Measurements from ENCODE around the gene DHRS3.
"Not testable (repeated sequence)": the region's sequence is repeated elsewhere in the genome, so short reads cannot be mapped to it uniquely, and the experiment has no call there.

Gene DHRS3, protein sequence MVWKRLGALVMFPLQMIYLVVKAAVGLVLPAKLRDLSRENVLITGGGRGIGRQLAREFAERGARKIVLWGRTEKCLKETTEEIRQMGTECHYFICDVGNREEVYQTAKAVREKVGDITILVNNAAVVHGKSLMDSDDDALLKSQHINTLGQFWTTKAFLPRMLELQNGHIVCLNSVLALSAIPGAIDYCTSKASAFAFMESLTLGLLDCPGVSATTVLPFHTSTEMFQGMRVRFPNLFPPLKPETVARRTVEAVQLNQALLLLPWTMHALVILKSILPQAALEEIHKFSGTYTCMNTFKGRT

GRCh38 chr1:12617901-12618660 is at the start of gene DHRS3:
TSS of gene DHRS3 (minus strand) at chr1:12618210. CDS start at chr1:12617348, 862 bp downstream.
- no peak for DNase-seq

GRCh38 chr1:12666141-12666735 is 48.2 kb upstream of the DHRS3 start:
- no peak for DNase-seq

GRCh38 chr1:12665511-12665910 is 47.5 kb upstream of the DHRS3 start:
- no peak for DNase-seq

DNA sequence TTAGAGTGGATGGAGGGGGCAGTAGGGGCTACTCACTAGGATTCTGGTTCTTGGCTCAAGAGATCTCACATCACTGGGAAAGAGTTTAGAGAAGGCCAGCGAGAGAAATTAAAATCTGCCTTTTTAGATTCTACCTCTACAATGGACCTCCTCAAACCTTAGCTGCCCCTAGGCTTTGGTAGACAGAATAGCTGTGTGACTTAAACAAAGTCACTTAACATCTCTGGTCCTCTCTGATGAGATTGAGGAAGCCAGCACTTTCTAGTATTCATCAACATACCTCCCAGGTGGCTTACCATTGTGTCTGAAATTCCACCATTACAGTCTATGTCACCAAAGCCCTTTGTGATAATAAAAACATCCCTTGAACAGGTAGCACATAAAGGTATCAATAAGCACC is 44.5 kb upstream of the DHRS3 start:
- DNase-seq = no peak

GRCh38 chr1:12661606-12662219 is 43.7 kb upstream of the DHRS3 start:
- no peak for DNase-seq

GRCh38 chr1:12658531-12659453 is 40.8 kb upstream of the DHRS3 start:
- peak; percentile 35 for DNase-seq

DNA sequence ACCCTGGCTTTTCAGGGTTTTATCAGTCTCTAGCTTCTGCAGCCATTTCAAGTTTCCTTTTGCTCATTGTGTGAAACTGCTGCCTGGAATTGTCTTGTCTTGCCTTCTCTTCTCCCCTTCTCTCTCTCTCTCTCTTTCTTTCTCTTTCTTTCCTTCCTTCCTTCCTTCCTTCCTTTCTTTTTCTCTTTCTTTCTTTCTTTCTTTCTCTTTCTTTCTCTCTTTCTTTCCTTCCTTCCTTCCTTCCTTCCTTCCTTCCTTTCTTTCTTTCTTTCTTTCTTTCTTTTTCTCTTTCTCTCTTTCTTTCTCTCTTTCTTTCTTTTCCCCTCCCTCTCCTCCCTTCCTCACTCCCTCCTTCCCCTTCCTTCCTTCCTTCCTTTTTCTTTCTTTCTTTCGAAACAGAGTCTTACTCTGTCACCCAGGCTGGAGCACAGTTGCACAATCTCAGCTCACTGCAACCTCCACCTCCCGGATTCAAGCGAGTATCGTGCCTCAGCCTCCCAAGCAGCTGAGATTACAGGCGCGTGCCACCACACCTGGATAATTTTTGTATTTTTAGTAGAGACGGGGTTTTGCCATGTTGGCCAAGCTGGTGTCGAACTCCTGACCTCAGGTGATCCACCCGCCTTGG is 40.0 kb upstream of the DHRS3 start:
- DNase-seq = not testable (repeated sequence)

- DNase-seq = no peak
Measured at GRCh38 chr1:12657060-12657884, 39.3 kb upstream of the DHRS3 start.

GRCh38 chr1:12656575-12656974 is 38.6 kb upstream of the DHRS3 start:
- no peak for DNase-seq

GRCh38 chr1:12654657-12655056 is 36.6 kb upstream of the DHRS3 start:
- DNase-seq = no peak

GRCh38 chr1:12654004-12654567 is 36.1 kb upstream of the DHRS3 start:
- DNase-seq = no peak

DNA sequence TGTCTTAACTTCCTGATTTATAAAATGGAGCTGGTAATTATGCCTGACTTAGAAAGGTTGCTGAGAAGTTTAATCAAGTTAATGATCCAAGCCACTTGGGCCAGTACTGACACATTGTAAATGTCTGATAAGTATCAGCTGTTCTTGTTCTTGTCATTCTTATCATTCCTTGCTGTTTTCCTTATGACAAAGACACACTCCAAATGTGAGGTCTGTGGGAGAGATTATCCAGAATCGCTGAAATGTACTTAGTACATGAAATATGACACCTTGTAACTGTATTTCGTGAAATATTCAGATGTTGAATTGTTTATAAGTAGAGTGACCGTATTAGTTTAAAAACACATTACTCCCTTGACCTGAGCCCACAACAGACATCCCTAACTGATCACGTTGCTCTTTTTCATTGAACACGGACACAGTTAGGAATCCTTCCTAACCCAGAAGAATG is 32.0 kb upstream of the DHRS3 start:
- no peak for DNase-seq

- no peak for DNase-seq
Measured at GRCh38 chr1:12648741-12649140, 30.7 kb upstream of the DHRS3 start.

DNA sequence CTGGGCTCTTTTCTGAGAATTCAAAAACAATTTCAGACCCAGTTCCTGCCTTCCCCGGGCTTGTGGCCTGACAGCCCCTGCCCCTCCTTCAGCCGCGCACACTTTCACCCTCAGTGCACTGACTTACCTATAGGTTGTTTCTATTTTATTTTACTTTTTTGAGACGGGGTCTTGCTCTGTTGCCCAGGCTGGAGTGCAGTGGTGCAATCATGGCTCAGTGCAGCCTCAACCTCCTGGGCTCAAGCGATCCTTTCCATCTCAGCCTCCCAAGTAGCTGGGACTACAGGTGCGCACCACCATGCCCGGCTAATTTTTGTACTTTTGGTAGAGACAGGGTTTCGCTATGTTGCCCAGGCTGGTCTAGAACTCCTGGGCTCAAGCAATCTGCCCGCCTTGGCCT is 27.4 kb upstream of the DHRS3 start:
- not testable (repeated sequence) for DNase-seq

DNA sequence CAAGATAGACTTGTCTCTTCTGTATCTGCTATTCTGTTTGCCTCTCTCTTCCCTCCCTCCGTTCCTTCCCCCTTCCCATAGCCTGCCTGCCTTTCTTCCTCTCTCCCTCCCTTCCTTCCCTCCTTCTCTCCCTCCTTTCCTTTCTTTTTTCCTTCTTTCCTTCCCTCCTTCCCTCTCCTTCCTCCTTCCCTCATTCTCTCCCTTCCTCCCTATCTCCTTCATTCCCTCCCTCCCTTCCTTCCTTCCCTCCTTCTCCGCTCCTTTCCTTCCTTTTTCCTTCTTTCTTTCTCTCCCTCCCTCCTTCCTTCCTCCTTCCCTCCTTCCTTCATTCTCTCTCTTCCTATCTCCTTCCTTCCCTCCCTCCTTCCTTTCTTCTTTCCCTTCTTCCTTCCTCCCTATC is 26.8 kb upstream of the DHRS3 start:
- DNase-seq = no peak

DNA sequence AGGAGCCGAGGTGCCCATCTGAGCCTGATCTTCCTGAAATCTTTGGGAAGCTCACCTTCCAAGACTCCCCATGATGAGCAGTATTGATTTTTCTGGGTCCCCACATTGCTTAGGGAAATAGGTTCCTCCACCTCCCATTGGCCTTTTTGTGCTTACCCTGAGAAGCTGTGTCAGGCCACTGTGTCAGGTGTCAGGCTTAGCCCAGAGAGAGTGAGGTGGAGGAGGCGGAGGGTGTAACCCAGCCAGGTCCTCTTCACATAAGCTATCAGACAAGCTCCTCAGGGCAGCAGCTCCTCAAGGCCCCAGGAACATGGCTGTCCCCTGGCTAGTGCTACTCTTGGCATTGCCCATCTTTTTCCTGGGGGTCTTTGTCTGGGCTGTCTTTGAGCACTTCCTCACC is 26.2 kb upstream of the DHRS3 start:
- DNase-seq = no peak

- DNase-seq = no peak
Measured at GRCh38 chr1:12643785-12644184, 25.8 kb upstream of the DHRS3 start, which contains the start of gene AADACL4. TSS of gene AADACL4 (plus strand) at chr1:12644085. CDS start at chr1:12644547, 462 bp downstream.

GRCh38 chr1:12643079-12643478 is 25.1 kb upstream of the DHRS3 start:
- DNase-seq = no peak

- no peak for DNase-seq
Measured at GRCh38 chr1:12640958-12641272, 22.9 kb upstream of the DHRS3 start.

GRCh38 chr1:12640237-12640957 is 22.4 kb upstream of the DHRS3 start:
- DNase-seq = no peak
